OCI-LY1 (cell line): ENCODE measurements around the gene DONSON.

Experiments
- H2AFZ ChIP-seq: fragments of 200-600 bp; sonication (generic), shearing (Covaris generic); 2 replicates; pipeline ENCODE4 v1.6.0; 2014; ENCODE audit warnings: antibody characterized with exemption, mild to moderate bottlenecking, low read length
- H3F3A ChIP-seq: fragments of 200-600 bp; sonication (generic), shearing (Covaris generic); 2 replicates; pipeline ENCODE4 v1.6.0; 2014; ENCODE audit warnings: mild to moderate bottlenecking, antibody characterized with exemption, low read length, moderate library complexity; ENCODE audit not compliant: insufficient read depth
- H3K27ac ChIP-seq: fragments of 200-600 bp; sonication (generic); 2 replicates; pipeline ENCODE4 v1.5.1; 2014; ENCODE audit warnings: low read length, mixed run types, mild to moderate bottlenecking, low read depth; ENCODE audit not compliant: poor library complexity, severe bottlenecking
- H3K27me3 ChIP-seq: fragments of 200-600 bp; sonication (generic); 2 replicates; pipeline ENCODE4 v1.6.0; 2014; ENCODE audit warnings: antibody characterized with exemption, mild to moderate bottlenecking, low read length, moderate library complexity; ENCODE audit not compliant: insufficient read depth
- H3K36me3 ChIP-seq: fragments of 200-600 bp; sonication (generic); 2 replicates; pipeline ENCODE4 v1.6.1; 2014; ENCODE audit warnings: mild to moderate bottlenecking, antibody characterized with exemption, low read length, moderate library complexity, mixed read lengths; ENCODE audit not compliant: insufficient read depth
- H3K4me1 ChIP-seq: fragments of 200-600 bp; sonication (generic); 2 replicates; pipeline ENCODE4 v1.5.1; 2014; ENCODE audit warnings: mild to moderate bottlenecking, low read length, moderate library complexity; ENCODE audit not compliant: insufficient read depth, severe bottlenecking
- H3K4me2 ChIP-seq: fragments of 200-600 bp; sonication (generic), shearing (Covaris generic); 2 replicates; pipeline ENCODE4 v1.6.1; 2014; ENCODE audit warnings: low read length
- H3K4me3 ChIP-seq: fragments of 200-600 bp; sonication (generic); 2 replicates; pipeline ENCODE4 v1.5.1; 2014; ENCODE audit warnings: low read length, low read depth, mild to moderate bottlenecking, mixed read lengths; ENCODE audit not compliant: poor library complexity, severe bottlenecking
- H3K79me2 ChIP-seq: fragments of 200-600 bp; shearing (Covaris generic); 2 replicates; pipeline ENCODE4 v1.6.1; 2016; ENCODE audit warnings: mixed run types, low read length, mixed read lengths; ENCODE audit not compliant: insufficient read depth
- H3K9ac ChIP-seq: fragments of 200-600 bp; sonication (generic), shearing (Covaris generic); 2 replicates; pipeline ENCODE4 v1.6.1; 2014; ENCODE audit warnings: mild to moderate bottlenecking, low read length, mixed read lengths
- H3K9me2 ChIP-seq: fragments of 200-600 bp; sonication (generic), shearing (Covaris generic); 2 replicates; pipeline ENCODE4 v1.6.1; 2014; ENCODE audit warnings: low read depth, mild to moderate bottlenecking, low read length, mixed read lengths
- H3K9me3 ChIP-seq: fragments of 200-600 bp; shearing (Covaris generic); 2 replicates; pipeline ENCODE4 v1.6.1; 2014; ENCODE audit warnings: low read length, mixed read lengths
- H4K20me1 ChIP-seq: fragments of 200-600 bp; sonication (generic), shearing (Covaris generic); 2 replicates; pipeline ENCODE4 v1.6.0; 2016; ENCODE audit warnings: mild to moderate bottlenecking, low read length; ENCODE audit not compliant: insufficient read depth
- CTCF ChIP-seq: fragments of 200-600 bp; sonication (generic), shearing (Covaris generic); IDR thresholded peaks from 2 replicates; pipeline ENCODE4 v1.5.1; 2017; ENCODE audit warnings: mild to moderate bottlenecking, antibody characterized with exemption, low read length, moderate library complexity, mixed read lengths
- EZH2 ChIP-seq: fragments of 200-600 bp; sonication (generic), shearing (Covaris generic); IDR thresholded peaks from 2 replicates; pipeline ENCODE4 v1.8.0; 2017; ENCODE audit warnings: borderline replicate concordance, mixed run types, mild to moderate bottlenecking, antibody characterized with exemption, low read length, moderate library complexity, mixed read lengths

Gene DONSON

GRCh38 chr21:33559813-33560212, 28.7 kb downstream of the DONSON start:
- Histone ChIP-seq H3K9me3 (no peaks in the 10 kb centered on the region), H3K36me3 (peaks cover 97% of the 10 kb centered on the region), H2AFZ (no peak overlapping the region), H3K79me2 (peaks cover 48% of the 10 kb centered on the region), H3F3A (no peaks in the 10 kb centered on the region), H3K27ac (no peak overlapping the region), H3K9me2 (no peaks in the 10 kb centered on the region), H4K20me1 (peaks cover 4% of the 10 kb centered on the region; the same call in 1 of the 2 replicates), H3K4me1 (no peaks in the 10 kb centered on the region), H3K4me2 (no peak overlapping the region), H3K4me3 (no peak overlapping the region), H3K27me3 (no peaks in the 10 kb centered on the region), H3K9ac (no peak overlapping the region)
- no peak for TF ChIP-seq EZH2
- TF ChIP-seq CTCF, result no peak

- H3K36me3 ChIP-seq, result peaks cover 97% of the 10 kb centered on the region
- H3K4me1 ChIP-seq, result no peaks in the 10 kb centered on the region
- TF ChIP-seq EZH2 (no peak), CTCF (no peak)
- H3F3A ChIP-seq, result no peaks in the 10 kb centered on the region
- no peaks in the 10 kb centered on the region for H3K9me2 ChIP-seq
- no peak overlapping the region for H3K9ac ChIP-seq
- H2AFZ ChIP-seq, result no peak overlapping the region
- peaks cover 57% of the 10 kb centered on the region for H3K79me2 ChIP-seq
- H4K20me1 ChIP-seq, result peaks cover 4% of the 10 kb centered on the region; the same call in 1 of the 2 replicates
- H3K27me3 ChIP-seq, result no peaks in the 10 kb centered on the region
- no peak overlapping the region for H3K4me3 ChIP-seq
- no peak overlapping the region for H3K4me2 ChIP-seq
- H3K27ac ChIP-seq, result no peak overlapping the region
- H3K9me3 ChIP-seq, result no peaks in the 10 kb centered on the region
Measured at GRCh38 chr21:33558777-33559421, 29.6 kb downstream of the DONSON start.

- TF ChIP-seq EZH2 (no peak), CTCF (no peak)
- no peak overlapping the region for H3K4me3 ChIP-seq
- no peaks in the 10 kb centered on the region for H3K9me2 ChIP-seq
- no peak overlapping the region for H3K27ac ChIP-seq
- H3K36me3 ChIP-seq, result peaks cover 97% of the 10 kb centered on the region
- peaks cover 67% of the 10 kb centered on the region for H3K79me2 ChIP-seq
- no peak overlapping the region for H2AFZ ChIP-seq
- no peak overlapping the region for H3K4me2 ChIP-seq
- H3F3A ChIP-seq, result no peaks in the 10 kb centered on the region
- no peak overlapping the region for H3K9ac ChIP-seq
- H4K20me1 ChIP-seq, result peaks cover 4% of the 10 kb centered on the region; the same call in 1 of the 2 replicates
- H3K9me3 ChIP-seq, result no peaks in the 10 kb centered on the region
- no peaks in the 10 kb centered on the region for H3K4me1 ChIP-seq
- H3K27me3 ChIP-seq, result no peaks in the 10 kb centered on the region
Measured at GRCh38 chr21:33557447-33557846, 31.0 kb downstream of the DONSON start.
